HepG2 (cell line): ENCODE data around the gene COPE. TPM values are rescaled to one million over a fixed set of nuclear protein-coding genes. Genes with fewer than 3 reads are reported as not detected.
A peak's percentile ranks its signal among the peaks of the same experiment; 100 is the strongest.

ENCODE experiments used
- ATAC-seq: fragments of 200-7000 bp; cut with Tn5 transposase; 3 replicates; pipeline ENCODE4 v1.9.1; 2020; ENCODE audit warnings: mild to moderate bottlenecking, moderate library complexity
- BruUV-seq: library from RNA; stranded (reverse); fragments of 400-500 nt; replicated peaks from 2 replicates; lab custom pipeline; 2021; lab: Mats Ljungman, UMichigan
- CTCF ChIA-PET: fragments of 300-600 bp; formaldehyde crosslinking; extraction: SDS; loops from one replicate; lab custom pipeline; 2021; ENCODE audit warnings: low total read pairs, inconsistent platforms, low intra/inter-chr PET ratio; lab: Yijun Ruan, JAX
- POLR2A ChIA-PET: fragments of 350-600 bp; sonication (Branson Sonifier 250); formaldehyde crosslinking; loops from one replicate; lab custom pipeline; 2020; ENCODE audit warnings: antibody characterized with exemption, inconsistent platforms; lab: Yijun Ruan, JAX
- DNase-seq: peaks from one replicate; pipeline ENCODE4 v3.0.0-alpha.2; 2015; ENCODE audit warnings: low spot score
- FAIRE-seq: peaks from 3 replicates; lab custom pipeline; 2011; peaks lifted over from hg19 to GRCh38; lab: Jason Lieb, UNC
- H2AFZ ChIP-seq: one replicate; pipeline ENCODE4 v1.6.1; 2011; ENCODE audit warnings: low read length, inconsistent platforms
- H3K27ac ChIP-seq: fragments of 300-600 bp; 3 replicates; pipeline ENCODE4 v1.8.0; 2011; ENCODE audit warnings: mixed run types, mild to moderate bottlenecking, mixed read lengths, low read length, inconsistent platforms; ENCODE audit not compliant: insufficient read depth; ENCODE audit errors: extremely low read length
- H3K27me3 ChIP-seq, 2 experiments: fragments of 200-600 bp in 1 of 2; 2 replicates in 1 of 2; 3 replicates in 1 of 2; pipeline versions ENCODE4 v1.6.0 to v1.8.0; 2011; ENCODE audit warnings: low read length in 2 of 2, mild to moderate bottlenecking in 2 of 2, moderate library complexity in 2 of 2, inconsistent platforms in 1 of 2; ENCODE audit not compliant: insufficient read depth in 2 of 2, control insufficient read depth in 1 of 2
- H3K36me3 ChIP-seq, 2 experiments: fragments of 200-600 bp in 1 of 2; replicated peaks in 1 of 2; 2 replicates in 1 of 2; 3 replicates in 1 of 2; pipeline versions ENCODE4 v1.5.1 to v1.8.0; 2011; ENCODE audit warnings: low read length in 2 of 2, inconsistent platforms in 1 of 2; ENCODE audit not compliant: insufficient read depth in 2 of 2, control insufficient read depth in 1 of 2
- H3K4me1 ChIP-seq: 2 replicates; pipeline ENCODE4 v1.5.1; 2012; ENCODE audit warnings: low read length, inconsistent platforms; ENCODE audit not compliant: insufficient read depth
- H3K4me2 ChIP-seq: 2 replicates; pipeline ENCODE4 v1.6.0; 2011; ENCODE audit warnings: low read depth, low read length, inconsistent platforms
- H3K4me3 ChIP-seq, 3 experiments: fragments of 200-600 bp in 1 of 3; sonication (generic), shearing (Covaris generic) in 1 of 3; replicated peaks in 1 of 3; 2 replicates each; pipeline ENCODE4 v1.5.1; 2011 to 2016; ENCODE audit warnings: low read length in 3 of 3, inconsistent platforms in 2 of 3, low read depth in 2 of 3, mild to moderate bottlenecking in 2 of 3, control low read depth in 1 of 3, mixed read lengths in 1 of 3; ENCODE audit not compliant: insufficient read depth in 1 of 3
- H3K79me2 ChIP-seq: one replicate; pipeline ENCODE4 v1.6.1; 2011; ENCODE audit warnings: low read length, inconsistent platforms; ENCODE audit not compliant: insufficient read depth
- H3K9ac ChIP-seq: 2 replicates; pipeline ENCODE4 v1.6.0; 2011; ENCODE audit warnings: mild to moderate bottlenecking, low read depth, low read length, inconsistent platforms; ENCODE audit not compliant: insufficient read depth
- H3K9me3 ChIP-seq: 2 replicates; pipeline ENCODE4 v1.5.1; 2012; ENCODE audit warnings: mild to moderate bottlenecking, low read length
- H4K20me1 ChIP-seq: 2 replicates; pipeline ENCODE4 v1.6.0; 2011; ENCODE audit warnings: inconsistent platforms, mild to moderate bottlenecking, low read length, moderate library complexity; ENCODE audit not compliant: insufficient read depth
- GTF3A ChIP-seq: sonication (generic); formaldehyde crosslinking; conservative IDR thresholded peaks from 2 replicates; pipeline ENCODE4 v1.4.0; 2020; ENCODE audit warnings: mild to moderate bottlenecking, missing genetic modification reagents
- KLF13 ChIP-seq: sonication (generic); formaldehyde crosslinking; IDR thresholded peaks from 2 replicates; pipeline ENCODE4 v1.4.0; 2020; ENCODE audit warnings: mild to moderate bottlenecking, missing genetic modification reagents
- MTA1 ChIP-seq: sonication (generic); formaldehyde crosslinking; IDR thresholded peaks from 2 replicates; pipeline ENCODE4 v1.4.0; 2020; ENCODE audit warnings: missing genetic modification reagents, mild to moderate bottlenecking, borderline replicate concordance
- MYNN ChIP-seq: sonication (generic); formaldehyde crosslinking; IDR thresholded peaks from 2 replicates; pipeline ENCODE4 v1.4.0; 2020; ENCODE audit warnings: mild to moderate bottlenecking, low read depth, missing genetic modification reagents
- NFYB ChIP-seq: sonication (generic); formaldehyde crosslinking; IDR thresholded peaks from 2 replicates; pipeline ENCODE4 v1.4.0; 2020; ENCODE audit warnings: missing genetic modification reagents
- SALL1 ChIP-seq: sonication (generic); formaldehyde crosslinking; IDR thresholded peaks from 2 replicates; pipeline ENCODE4 v1.8.0; 2022; ENCODE audit warnings: mild to moderate bottlenecking, missing genetic modification reagents
- SP2 ChIP-seq: sonication (generic); formaldehyde crosslinking; IDR thresholded peaks from 2 replicates; pipeline ENCODE4 v1.5.1; 2020; ENCODE audit warnings: mild to moderate bottlenecking, missing genetic modification reagents
- SRSF1 ChIP-seq: fragments of 200-400 bp; formaldehyde crosslinking; optimal IDR thresholded peaks from 2 replicates; pipeline ENCODE3; 2017; ENCODE audit warnings: mild to moderate bottlenecking, low read depth, low read length, moderate library complexity
- TOPORS ChIP-seq: sonication (generic); formaldehyde crosslinking; IDR thresholded peaks from 2 replicates; pipeline ENCODE4 v1.8.0; 2023; ENCODE audit warnings: mild to moderate bottlenecking, missing genetic modification reagents
- ZBTB1 ChIP-seq: sonication (generic); formaldehyde crosslinking; IDR thresholded peaks from 2 replicates; pipeline ENCODE4 v1.4.0; 2020; ENCODE audit warnings: missing genetic modification reagents, borderline replicate concordance
- ZBTB7B ChIP-seq: sonication (generic); formaldehyde crosslinking; IDR thresholded peaks from 2 replicates; pipeline ENCODE4 v1.4.0; 2020; ENCODE audit warnings: missing genetic modification reagents
- ZKSCAN1 ChIP-seq: fragments of 150-350 bp; IDR thresholded peaks from 2 replicates; pipeline ENCODE4 v1.6.1; 2014; ENCODE audit warnings: low read length
- ZNF124 ChIP-seq: sonication (generic); formaldehyde crosslinking; IDR thresholded peaks from 2 replicates; pipeline ENCODE4 v1.4.0; 2020; ENCODE audit warnings: missing genetic modification reagents
- ZNF207 ChIP-seq: fragments of 450-650 bp; IDR thresholded peaks from 2 replicates; pipeline ENCODE4 v1.6.1; 2016; ENCODE audit warnings: antibody characterized with exemption, borderline replicate concordance
- ZNF280B ChIP-seq: sonication (generic); formaldehyde crosslinking; IDR thresholded peaks from 2 replicates; pipeline ENCODE4 v1.5.0; 2020; ENCODE audit warnings: missing genetic modification reagents, mild to moderate bottlenecking, borderline replicate concordance
- ZNF329 ChIP-seq: sonication (generic); formaldehyde crosslinking; IDR thresholded peaks from 2 replicates; pipeline ENCODE4 v1.9.0; 2021; ENCODE audit warnings: low read depth, mild to moderate bottlenecking, missing genetic modification reagents
- ZNF503 ChIP-seq: sonication (generic); formaldehyde crosslinking; IDR thresholded peaks from 2 replicates; pipeline ENCODE4 v1.4.0; 2020; ENCODE audit warnings: missing genetic modification reagents
- ZNF644 ChIP-seq: IDR thresholded peaks from 2 replicates; pipeline ENCODE4 v1.6.1; 2016; ENCODE audit warnings: low read depth
- WGBS: methylation state at CpG from one replicate; pipeline ENCODE4 v1.1.6; 2017; ENCODE audit warnings: low lambda C conversion rate; 5-methylcytosine and 5-hydroxymethylcytosine counted together
- in situ Hi-C: cut with HindIII; loops from 2 replicates; pipeline ENCODE4 v1.10.0; 2017; ENCODE audit warnings: low pct_unique_long_range_greater_than_20kb; ENCODE audit not compliant: extremely low pct_ligation_motif_present
- intact Hi-C: fragments of 100-400 bp; cut with micrococcal nuclease; formaldehyde crosslinking; loops from one replicate; pipeline ENCODE4 v1.10.0; 2022; ENCODE audit not compliant: unreplicated experiment
- polyA plus RNA-seq, 8 experiments: library from polyadenylated mRNA; depleted of rRNA in 3 of 8; stranded (reverse) in 7 of 8; unstranded in 1 of 8; fragments of >200 nt; fragmentation: Illumina TruSeq in 4 of 8; extraction: Trizol in 4 of 8; gene quantifications; 2 replicates each; pipeline versions ENCODE4 v1.2.1 to v1.2.3, GENCODE V29; 2011 to 2016; ENCODE audit warnings: low read depth in 4 of 8, missing spikeins in 1 of 8, mixed read lengths in 1 of 8; ENCODE audit not compliant: insufficient read depth in 1 of 8
- total RNA-seq, 5 experiments: library from RNA; depleted of rRNA; stranded (reverse); fragments of >200 nt; fragmentation: Illumina TruSeq; extraction: Trizol; gene quantifications; 2 replicates each; pipeline ENCODE4 v1.2.3, GENCODE V29; 2016; ENCODE audit warnings: low read depth in 1 of 5
- TF ChIP-seq, protein P1 (sequence below): sonication (generic); formaldehyde crosslinking; IDR thresholded peaks from 2 replicates; pipeline ENCODE4 v1.5.0; 2020; ENCODE audit warnings: missing genetic modification reagents

COPE gene
- total and polyA plus RNA-seq, 2 of the 13 experiments (the other 11 are each of a cell fraction or from before 2014, with no cell fraction given), result 189 to 205 TPM

- Histone ChIP-seq H3K4me1 (peaks cover 3% of the 10 kb centered on the region), H3K4me2 (no peak overlapping the region)
- WGBS, result 65% methylated on average over 9 of the region's 13 CpGs
- in situ Hi-C loops, result no loop called here
- no peak for TF ChIP-seq NFYB (CRISPR knock-in tag)
- TF ChIP-seq, protein P1, sequence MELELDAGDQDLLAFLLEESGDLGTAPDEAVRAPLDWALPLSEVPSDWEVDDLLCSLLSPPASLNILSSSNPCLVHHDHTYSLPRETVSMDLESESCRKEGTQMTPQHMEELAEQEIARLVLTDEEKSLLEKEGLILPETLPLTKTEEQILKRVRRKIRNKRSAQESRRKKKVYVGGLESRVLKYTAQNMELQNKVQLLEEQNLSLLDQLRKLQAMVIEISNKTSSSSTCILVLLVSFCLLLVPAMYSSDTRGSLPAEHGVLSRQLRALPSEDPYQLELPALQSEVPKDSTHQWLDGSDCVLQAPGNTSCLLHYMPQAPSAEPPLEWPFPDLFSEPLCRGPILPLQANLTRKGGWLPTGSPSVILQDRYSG, result no peak
- TF ChIP-seq ZBTB7B (CRISPR knock-in tag), result no peak
- TF ChIP-seq SALL1 (CRISPR knock-in tag), result no peak
- TF ChIP-seq KLF13 (CRISPR knock-in tag), result no peak
- TF ChIP-seq ZNF280B, result no peak
- TF ChIP-seq SRSF1, result no peak
- no peak for TF ChIP-seq ZNF329 (CRISPR knock-in tag)
- TF ChIP-seq ZNF124 (CRISPR knock-in tag), result no peak
- no peak for TF ChIP-seq ZKSCAN1
- no peak for TF ChIP-seq MYNN (CRISPR knock-in tag)
- no peak for TF ChIP-seq ZNF644 (CRISPR knock-in tag)
- TF ChIP-seq ZNF503 (CRISPR knock-in tag), result no peak
- TF ChIP-seq SP2 (CRISPR knock-in tag), result no peak
- TF ChIP-seq ZNF207, result no peak
- no peak for TF ChIP-seq GTF3A
- no peak for TF ChIP-seq ZBTB1
- TF ChIP-seq MTA1 (CRISPR knock-in tag), result no peak
- TF ChIP-seq TOPORS (CRISPR knock-in tag), result no peak
- TF ChIP-seq, all 625 proteins: peak for 0
- intact Hi-C loops, result no loop called here
- H3K27me3 ChIP-seq, result no peaks in the 10 kb centered on the region
- H3K4me3 ChIP-seq, result no peak overlapping the region
- H2AFZ ChIP-seq, result no peak overlapping the region
- H3K36me3 ChIP-seq, result peaks cover 2 to 5% of the 10 kb centered on the region in 2 experiments; a peak in 2 of 5 replicates
- no peak overlapping the region for H3K9ac ChIP-seq
- H3K79me2 ChIP-seq, result no peaks in the 10 kb centered on the region
- H3K27ac ChIP-seq, result no peak overlapping the region
- H3K9me3 ChIP-seq, result no peaks in the 10 kb centered on the region
- FAIRE-seq (no peak), DNase-seq (no peak), ATAC-seq (peak; percentile 49)
- no TSS peak for BruUV-seq
- H4K20me1 ChIP-seq, result no peaks in the 10 kb centered on the region
- CTCF ChIA-PET, result no interaction called here
- POLR2A ChIA-PET, result interaction anchor here (1.4 kb wide), 1 partner anchor 39 kb away, joined by 3 read pairs; the partner anchor contains the start of gene COPE
Measured at GRCh38 chr19:18879579-18880373, 39.4 kb downstream of the COPE start.
